ENCODE measurements around the gene GPR146.
A peak's percentile ranks its signal among the peaks of the same experiment; 100 is the strongest.
"Not testable (repeated sequence)": the region's sequence is repeated elsewhere in the genome, so short reads cannot be mapped to it uniquely, and the experiment has no call there.

The GPR146 gene

DNA sequence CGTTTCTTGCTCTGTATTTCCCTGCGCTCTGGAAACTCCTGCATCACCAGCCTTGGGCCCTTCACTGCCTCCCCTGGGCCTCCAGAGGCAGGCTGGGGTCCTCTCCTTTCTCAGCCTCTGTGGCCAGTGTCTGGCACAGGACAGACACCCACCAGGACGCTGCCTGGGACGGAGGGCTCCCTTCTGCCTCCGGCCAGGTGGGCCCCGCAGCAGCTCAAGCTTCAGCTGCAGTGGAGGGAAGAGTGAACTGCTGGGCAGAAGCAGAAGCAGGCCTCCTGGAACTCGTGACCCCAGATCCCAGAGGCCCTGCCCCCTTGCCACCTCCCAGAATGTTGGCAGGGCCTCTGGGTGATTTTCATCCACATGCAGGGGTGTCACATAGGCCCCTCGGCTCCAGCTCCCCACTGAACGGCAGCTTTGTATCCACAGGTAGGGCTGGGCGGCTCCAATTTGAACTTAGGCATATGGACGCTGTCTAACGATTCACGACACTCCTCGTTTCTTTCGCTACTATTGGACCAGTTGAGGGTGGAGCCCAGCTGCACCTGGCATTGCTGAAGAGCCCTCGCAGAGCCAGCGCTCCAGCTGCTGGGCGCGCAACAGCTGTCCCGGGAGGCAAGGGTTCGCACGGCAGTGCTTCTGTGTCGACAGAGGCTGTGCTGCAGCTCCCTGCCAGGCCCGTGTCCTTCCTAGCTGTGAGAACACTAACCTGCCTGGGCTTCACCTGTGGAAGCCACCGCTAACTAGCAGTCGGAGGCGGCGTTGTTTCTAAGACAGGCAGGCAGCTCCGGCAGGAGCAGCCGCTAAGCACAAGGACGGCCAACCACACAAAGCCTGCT is 18.4 kb upstream of the GPR146 start:
- DNase-seq = no peak

DNA sequence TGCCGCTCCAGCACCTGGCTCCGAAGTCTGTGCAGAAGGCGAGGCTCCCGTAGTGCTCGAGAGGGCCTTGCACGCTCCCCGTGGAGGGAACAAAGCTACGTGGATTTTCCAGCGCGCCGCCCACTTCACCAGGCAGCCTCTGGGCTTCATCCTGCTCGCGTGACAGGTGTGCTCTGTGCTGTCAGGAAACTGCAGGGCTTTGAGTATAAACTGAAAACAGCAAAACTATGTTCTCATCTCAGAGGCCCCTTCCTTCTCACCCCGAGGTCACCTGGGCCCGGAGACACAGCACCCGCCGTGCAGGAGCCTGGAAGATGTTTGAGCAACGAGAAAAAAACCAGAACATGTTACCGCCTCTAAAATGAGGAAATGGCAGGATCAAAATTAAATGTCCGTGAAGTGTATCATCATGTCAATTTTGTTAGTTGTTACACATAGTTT is 17.6 kb upstream of the GPR146 start:
- DNase-seq = no peak

DNA sequence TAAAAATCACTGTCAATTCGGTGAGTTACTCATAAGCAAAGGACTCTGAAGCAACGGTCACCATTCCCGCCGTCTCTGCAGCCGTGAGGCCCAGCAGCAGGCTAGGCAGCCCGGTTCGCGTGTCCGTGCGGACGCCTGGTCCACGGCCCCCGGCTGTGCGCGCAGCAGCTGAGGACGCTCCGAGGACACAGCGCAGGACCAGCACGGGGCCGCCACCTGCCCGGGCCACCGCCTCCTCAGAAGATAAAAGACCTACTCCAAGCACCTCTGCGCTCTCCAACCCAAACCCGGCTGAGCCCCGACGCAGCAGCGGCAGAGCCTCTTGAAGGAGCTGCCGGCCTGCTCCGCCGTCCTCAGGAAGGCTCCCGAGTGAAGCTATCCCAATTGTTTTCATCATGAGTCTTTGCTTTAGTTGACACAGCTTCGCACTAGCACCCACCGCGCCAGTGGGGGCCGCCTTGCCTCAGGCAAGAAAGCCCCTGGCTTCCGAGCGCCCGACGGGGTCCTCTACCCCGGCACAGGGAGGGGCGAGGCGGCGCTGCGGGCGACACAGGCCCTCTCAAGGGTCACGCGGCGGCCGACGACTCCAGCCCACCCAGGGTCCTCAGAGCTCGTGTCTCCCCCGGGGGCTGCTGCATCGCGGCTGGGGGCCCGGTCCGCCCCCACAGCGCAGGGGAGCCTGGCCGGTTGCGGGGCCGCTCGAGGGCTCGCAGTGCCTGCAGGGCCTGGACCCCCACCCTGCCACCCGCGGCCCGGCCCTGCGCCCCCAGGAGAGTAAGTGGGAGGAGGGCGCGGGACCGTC is 16.9 kb upstream of the GPR146 start:
- DNase-seq = no peak

DNA sequence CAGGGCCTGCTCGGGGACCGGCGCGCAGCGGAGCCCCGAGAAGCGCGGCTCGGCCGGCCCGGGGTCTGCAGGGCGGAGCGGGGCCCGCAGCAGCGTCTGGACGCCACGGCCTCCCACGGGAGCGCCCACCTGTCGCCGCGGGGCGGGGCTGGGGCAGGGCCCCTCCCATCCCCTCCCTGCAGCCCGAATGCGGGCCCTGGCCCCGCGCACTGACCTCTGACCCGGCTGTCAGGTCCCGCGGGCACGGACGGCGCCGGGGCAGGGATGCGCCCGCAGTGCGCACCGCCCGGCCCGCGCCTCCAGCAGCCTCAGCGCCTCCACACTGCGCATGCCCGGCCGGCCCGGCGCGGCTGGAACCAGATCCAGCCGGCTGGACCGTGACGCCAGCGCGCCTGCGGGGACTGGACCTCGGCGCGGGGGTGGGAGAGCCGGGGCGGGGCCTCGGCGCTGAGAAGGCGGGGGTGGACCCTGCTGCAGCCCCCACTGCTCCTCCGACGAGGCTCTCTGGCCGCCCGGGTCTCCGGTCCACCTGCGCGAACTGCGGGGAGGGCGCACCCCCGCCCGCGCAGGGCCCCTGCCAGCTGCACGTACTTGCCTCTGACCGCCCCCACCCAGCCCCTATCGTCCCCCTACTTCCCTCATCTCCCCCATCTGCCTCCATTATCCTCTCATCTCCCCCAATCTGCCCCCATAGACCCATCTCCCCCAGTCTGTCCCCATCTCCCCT is 16.1 kb upstream of the GPR146 start:
- DNase-seq = peak; percentile 85

DNA sequence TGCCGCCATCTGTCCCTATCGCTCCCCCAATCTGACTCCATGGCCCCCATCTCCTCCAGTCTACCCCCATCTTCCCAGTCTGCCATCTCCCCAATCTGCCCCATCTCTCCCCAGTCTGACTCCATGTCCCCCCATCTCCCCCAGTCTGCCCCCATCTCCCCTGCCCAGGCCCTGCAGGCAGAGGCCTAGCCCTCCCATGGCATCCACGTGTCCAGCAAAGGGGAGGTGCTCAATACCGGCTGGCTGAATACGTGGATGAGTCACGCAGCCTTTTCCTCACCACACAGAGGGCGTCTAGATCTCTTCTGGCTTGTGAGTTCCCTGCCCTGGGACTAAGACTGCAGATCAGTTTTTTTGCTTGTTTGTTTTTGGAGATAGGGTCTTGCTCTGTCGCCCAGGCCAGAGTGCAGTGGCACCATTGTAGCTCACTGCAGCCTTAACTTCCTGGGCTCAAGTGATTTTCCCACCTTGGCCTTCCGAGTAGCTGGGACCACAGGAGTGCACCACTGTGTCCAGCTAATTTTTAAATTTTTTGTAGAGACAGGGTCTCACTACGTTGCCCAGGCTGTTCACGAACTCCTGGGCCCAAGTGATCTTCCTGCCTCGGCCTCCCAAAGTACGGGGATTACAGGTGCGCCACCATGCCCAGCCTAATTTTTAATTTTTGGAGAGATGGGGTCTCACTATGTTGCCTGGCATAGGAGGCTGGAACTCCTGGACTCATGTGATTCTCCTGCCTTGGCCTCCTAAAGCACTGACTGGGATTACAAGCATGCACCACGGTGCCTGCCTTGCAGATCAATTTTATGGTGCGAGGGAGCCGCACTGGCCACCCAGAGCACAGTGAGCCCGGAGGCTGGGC is 15.3 kb upstream of the GPR146 start:
- DNase-seq = peak; percentile 71

DNA sequence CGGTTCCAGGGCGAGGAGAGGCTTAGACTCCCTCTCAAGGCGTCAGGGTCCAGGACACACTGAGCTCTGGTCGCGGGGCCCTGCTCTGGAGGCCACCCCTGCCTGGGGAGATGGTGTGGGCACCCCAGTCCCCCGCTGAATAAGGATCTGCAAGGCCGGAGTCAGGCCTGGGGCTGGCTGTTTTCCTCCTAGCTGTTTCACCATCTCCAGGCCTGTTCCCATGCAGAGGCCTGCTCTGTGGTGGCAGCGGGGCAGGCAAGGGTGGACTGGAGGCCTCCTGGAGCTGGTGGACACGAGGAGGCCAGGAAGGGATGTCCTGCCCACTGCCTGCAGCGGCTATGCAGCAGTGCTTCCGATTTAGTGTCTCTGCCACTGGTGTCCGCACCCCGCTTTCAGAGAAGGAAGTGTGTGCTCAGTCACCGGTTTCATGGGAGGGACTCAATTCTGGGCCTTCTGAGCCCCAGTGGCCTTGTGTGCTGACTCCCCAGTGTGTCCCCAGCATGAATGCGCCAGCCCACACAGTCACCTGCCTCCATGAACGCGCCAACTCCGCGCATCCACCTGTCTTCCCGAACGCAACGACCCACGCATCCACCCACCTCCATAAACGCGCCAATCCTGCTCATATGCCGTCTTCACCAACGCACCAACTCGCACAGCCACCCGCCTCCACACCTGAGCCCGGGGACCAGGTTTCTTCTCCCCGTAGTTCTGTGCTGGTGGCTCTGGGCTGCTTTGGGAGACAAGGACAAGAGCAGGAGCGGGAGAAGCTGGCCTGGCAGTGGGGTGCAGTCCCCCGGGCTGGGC is 14.5 kb upstream of the GPR146 start:
- DNase-seq = no peak

DNA sequence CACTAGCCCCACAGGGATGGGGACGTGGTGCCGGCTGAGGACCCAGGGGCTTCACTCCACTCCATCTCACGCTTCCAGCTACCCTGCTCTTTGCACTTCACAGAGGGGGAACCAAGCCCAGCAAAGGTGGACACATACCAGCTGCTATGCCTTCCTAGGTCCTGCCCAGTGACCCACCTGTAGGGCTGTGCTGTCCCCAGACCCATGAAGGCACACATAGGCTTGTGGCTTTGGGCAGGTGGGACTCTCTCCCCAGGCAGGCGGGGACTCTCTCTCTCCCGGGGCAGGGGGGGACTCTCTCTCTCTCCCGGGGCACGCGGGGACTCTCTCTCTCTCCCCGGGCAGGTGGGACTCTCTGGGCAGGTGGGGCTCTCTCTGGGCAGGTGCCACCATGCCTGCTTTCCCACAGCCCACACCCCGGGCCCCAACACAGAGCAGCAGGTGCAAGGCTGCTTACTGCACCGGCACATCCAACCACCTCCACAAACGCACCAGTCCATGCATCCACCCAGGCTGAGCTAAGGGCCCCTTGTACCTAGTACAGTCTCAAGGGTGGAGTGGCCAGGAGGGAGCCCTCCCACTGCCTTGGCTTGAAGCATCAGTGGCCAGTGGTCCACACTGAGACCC is 13.8 kb upstream of the GPR146 start:
- DNase-seq = no peak

DNA sequence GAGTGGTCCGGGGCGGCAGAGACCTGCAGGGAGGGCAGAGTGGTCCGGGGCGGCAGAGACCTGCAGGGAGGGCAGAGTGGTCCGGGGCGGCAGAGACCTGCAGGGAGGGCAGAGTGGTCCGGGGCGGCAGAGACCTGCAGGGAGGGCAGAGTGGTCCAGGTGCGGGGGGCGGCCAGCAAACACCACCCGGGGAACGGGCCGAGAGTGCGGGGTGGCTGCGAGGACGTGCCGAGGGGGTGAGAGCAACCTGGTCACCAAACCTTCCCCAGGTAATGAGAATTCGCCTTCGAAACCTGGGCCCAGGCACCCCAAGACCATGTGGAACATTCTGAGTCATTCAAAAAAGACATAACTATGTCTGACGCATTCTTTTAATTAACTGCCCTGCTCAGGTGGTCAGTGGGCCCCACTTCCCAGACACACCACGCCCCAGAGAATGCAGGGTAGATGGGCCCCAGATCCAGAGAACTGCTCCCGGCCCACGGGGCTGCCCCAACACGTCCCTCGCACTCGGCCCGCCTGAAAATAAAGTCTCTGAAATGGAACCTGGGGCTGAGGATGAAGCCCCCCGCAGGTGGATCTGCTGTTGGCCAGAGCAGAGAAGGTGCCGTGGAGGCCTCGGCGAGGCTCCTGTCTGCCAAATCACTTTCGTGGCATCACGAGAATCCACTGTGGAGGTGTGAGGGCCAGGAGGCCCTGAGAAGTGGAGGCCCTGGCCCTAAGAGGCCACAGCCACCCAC is 12.5 kb upstream of the GPR146 start:
- no peak for DNase-seq

DNA sequence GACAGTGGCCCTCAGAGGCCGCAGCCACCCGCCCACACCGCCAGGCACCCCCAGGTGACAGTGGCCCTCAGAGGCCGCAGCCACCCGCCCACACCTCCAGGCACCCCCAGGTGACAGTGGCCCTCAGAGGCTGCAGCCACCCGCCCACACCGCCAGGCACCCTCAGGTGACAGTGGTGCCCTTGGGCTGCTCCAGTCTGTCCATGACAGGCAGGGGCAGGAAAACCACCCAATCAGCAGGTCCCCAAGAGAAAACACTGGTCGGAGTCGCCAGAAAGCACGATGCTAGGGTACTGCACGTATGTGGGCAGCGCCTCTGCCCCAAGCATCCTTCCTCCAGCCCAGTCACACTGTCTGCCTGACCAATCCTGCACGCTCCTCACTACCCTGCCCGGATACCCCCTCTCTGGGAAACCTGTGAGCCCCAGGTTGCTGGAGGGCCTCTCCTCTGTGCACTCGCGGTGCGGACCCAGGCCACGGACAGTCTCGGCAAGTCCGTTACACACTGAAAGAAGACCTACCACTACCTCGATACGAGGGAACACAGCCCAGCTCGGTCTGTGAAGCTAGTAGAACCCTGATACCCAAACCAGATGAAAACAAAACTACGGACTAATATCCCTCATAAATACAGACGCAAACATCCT is 11.7 kb upstream of the GPR146 start:
- DNase-seq = no peak

DNA sequence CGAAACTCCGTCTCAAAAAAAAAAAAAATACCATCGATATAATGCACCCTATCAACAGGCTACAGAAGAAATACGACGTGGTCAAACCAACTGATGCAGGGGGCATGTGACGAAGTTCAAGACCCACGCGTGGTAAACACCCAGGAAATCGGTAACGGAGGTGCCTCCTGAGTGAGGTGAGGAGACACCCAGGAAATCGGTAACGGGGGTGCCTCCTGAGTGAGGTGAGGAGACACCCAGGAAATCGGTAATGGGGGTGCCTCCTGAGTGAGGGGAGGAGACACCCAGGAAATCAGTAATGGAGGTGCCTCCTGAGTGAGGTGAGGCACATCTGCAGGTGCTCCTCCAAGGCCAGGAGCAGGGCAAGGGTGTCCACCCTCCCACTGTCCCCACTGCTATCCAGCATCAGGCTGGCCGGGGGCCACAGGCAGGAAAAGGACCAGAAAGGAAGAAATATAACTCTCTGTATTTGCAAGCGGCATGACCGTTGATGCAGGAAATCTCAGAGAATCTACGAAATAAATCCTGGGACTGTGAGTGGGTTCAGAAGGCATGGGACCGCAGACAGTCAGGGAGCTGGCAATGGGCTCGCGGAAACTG is 10.7 kb upstream of the GPR146 start:
- DNase-seq = peak; percentile 18

DNA sequence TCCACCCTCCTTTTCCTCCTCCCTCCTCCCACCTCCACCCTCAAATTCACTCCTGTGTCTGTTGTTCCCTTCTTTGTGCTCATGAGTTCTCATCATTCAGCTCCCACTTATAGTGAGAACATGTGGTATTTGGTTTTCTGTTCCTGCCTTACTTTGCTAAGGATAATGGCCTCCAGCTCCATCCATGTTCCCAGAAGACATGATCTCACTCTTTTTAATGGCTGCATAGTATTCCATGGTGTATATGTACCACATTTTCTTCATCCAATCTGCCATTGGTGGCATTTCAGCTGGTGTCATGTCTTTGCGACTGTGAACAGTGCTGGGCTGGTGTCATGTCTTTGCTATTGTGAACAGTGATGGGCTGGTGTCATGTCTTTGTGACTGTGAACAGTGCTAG is 9.6 kb upstream of the GPR146 start:
- not testable (repeated sequence) for DNase-seq

DNA sequence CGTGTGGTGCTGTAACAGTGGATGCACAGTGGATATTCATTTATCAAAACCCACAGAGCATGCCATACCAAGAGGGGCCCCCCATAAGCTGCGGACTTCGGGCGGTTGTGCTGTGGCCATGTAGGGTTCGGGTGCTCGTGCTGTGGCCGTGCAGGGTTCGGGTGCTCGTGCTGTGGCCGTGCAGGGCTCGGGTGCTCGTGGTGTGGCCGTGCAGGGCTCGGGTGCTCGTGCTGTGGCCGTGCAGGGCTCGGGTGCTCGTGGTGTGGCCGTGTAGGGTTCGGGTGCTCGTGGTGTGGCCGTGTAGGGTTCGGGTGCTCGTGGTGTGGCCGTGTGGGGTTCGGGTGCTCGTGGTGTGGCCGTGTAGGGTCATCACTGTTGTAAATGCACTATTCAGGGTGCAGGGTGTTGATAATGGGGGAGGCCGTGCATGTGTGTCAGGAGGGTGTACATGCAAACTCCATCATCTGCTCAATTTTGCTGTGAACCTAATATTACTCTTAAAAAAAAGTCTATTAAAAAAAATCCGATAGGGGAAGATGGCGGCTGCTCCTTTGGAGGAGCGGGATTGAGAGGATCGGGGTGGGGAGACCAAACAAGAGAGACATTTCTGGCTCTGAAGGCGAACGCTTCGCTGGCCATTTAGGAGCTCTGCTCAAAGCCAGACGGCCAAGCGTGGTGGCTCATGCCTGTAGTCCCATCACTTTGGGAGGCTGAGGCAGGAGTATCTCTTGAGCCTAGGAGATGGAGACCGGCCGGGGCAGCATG is 8.0 kb upstream of the GPR146 start:
- DNase-seq = not testable (repeated sequence)

DNA sequence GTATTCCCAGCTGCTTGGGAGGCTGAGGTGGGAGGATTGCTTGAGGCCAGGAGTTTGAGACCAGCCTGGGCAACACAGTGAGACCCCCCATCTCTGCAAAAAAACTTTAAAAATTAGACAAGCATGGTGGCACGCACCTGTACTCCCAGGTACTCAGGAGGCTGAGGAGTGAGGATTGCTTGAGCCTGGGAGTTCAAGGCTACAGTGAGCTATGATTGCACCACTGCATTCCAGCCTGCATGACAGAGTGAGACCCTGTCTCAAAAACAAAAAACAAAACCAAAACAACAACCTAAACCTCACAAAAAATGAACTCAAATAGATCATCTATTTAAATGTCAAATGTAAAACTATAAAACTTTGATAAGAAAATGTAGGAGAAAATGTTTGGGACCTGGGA is 4.1 kb upstream of the GPR146 start:
- not testable (repeated sequence) for DNase-seq

DNA sequence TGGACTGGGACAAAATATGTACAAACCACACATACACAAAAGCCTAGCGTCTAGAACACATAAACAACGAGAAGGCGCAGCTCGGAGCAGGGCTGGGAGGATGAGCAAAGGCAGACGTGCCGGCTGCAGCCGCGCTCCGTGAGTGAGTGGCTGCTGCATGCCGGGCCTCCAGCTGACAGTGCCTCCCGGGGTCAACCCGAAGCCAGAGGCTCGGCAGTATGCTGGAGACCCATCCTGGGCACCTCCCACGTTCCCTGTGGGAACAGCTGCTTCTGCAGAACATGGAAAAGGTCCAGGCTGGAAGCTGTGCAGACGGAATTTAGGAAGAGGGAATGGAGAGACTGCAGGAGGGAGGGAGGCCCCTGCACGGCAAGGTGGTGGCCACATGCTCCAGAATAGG is 3.6 kb upstream of the GPR146 start:
- no peak for DNase-seq

DNA sequence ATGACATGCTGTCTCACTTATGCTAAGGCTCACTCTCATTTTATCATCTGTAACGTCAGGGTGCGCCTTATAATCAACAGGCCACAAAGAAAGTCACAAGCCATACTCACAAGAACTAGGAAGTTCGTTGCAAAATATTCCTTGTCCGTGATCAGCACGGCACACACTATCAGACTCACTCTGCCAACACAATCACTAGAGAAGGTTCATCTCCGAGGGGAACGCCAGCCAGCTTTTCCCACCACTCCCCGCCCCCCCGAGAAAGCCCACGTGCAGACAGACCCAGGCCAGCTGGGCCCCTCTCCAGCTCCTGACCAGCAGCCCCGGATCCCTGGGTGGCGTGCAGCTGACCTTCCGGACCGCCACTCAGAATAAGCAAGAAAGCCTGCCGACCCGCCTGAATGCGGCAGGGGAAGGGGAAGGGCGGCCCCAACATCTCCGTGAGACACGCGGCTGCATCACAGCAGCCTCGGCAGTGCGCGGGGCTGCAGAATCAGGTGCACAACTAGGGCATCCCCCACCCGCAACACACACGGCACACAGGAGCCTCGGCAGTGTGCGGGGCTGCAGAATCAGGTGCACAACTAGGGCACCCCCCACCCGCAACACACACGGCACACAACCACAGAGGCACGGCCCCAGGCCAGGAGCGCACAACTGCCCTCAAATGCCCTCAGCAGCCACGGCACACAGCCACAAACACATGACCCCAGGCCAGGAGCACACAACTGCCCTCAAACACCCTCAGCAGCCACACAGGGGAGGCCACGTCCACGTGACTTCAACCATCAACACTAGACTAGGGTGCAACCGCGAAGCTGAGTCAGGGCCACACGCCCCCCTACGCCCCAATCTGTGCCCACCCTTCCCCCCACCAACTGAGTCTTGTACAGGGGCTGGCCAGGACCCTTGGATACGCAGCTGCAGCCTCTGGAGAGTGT is 2.5 kb upstream of the GPR146 start:
- no peak for DNase-seq

DNA sequence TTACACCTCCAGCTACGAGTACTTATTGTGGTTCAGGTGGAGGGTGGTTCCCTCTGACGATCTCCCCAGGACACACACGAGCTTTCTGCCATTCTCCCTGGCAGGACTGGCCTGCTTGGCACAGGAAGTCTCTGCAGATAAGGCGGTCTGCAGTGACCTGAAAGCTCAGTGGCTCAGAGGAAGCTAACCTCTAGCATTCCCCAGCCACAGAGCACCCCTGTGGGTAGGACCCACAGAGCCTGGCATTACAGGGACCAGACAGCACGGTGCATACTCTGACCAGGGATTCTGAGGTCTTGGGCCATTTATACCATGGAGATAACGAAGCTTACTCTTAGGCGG is 1.9 kb upstream of the GPR146 start:
- DNase-seq = no peak

DNA sequence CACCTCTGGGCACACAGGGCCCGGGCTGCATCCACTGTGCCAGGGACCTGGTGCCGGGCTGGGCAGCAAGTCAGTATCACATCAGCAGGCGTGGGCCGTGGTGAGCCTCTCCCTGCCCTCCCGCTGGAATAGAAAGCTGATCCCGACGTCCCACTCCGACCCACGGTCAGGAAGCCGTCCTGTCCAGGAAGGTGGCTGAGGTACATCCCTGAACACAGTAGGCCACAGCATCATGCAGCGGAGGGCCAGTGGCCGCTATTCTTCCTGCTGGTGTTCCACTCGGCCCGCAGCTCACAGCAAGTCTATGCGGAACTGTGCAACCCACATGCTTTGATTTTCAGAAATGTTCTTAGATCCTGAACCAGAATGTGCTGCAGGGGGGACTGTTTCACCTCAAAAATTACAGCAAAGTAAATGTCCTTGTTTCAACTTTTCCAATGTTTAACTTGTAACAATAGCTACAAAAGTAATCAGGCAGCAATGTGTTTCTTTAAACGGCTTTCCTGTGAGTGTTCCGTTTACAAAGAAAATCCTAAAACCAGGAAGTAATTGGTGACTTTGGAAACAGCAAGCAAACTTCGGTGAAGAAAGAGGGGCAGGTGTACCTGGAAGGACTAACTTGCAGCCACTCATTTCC is 676 bp upstream of the GPR146 start:
- DNase-seq = no peak
